ENCODE results near the gene FCN1.

FCN1 gene

DNA sequence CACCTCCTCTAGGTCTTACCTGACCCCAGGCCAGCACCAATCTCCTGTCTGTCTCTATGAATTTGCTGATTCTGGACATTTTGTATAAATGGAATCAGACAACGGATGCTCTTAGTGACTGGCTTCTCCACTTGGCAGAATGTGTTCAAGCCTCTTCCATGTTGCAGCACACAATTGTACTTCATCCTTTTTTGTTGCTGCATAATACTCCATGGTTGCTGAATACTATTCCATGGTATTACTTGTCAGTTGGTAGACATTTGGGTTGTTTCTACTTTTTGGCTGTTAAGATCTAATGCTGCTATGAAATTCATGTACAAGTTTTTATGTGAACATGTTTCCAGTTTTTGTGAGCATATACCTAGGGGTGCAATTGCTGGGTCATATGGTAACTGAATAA, 34.3 kb upstream of the FCN1 start:
- DNase-seq (ENCODE audit: low read depth in 1 of 2, low spot score in 1 of 2): no peak

DNA sequence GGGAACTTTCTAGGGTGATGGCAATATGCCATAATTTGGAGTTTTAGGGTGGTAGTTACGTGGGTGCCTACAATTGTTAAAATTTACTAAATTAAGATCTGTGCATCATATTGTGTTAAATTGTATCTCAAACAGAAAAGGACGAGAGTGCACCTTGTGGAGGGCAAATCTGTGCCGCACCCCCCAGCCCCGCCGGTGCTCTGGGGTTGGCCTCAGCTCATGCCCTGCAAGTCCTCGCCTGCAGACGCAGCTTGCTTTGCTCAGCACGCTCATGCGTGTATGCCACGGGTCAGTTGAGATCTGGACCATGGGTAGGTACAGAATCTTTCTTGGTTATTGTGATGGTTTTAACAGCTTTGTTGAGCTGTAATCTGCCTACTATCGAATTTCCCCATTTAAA, 33.7 kb upstream of the FCN1 start:
- DNase-seq (ENCODE audit: low read depth in 1 of 2, low spot score in 1 of 2): no peak

DNA sequence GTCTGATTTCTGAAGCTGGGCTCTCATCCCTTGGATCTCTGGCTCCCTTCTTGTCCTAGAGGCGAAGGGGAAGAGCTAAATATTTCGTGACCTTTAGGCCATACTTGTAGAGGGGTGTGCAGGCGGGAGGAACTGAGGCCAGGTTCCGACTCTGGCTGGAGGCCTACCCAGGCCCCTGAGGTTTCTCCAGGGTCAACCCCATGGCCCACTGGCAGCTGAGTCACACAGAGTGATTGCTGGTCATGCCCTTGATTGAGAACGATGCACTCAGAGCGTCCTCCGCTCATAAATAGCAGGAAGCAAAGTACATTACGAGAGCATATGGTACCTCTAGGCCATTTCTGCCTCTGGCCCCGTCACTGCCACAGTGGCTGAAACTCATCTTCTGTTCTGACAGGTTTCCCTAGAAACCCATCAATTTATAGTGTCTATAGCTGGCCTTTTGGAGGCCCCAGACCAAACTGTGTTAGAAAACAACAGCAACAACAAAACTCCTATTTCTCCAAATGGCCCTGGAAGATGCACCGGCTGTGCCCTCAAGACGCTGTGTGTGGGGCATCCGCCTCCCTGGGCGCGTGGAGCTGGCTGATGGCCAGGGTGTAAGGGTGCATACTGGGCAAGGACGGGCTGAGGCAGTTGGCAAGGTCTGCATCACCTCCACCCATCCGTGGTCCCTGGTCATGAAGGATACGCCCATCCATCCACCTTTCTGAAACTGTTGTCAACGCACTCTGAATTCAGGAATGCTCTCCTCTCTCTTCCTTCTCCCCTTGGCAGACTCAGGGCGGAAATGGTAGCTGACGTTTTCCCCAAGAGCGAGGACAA, 32.9 kb upstream of the FCN1 start:
- no peak for DNase-seq (ENCODE audit: low read depth in 1 of 2, low spot score in 1 of 2)

DNA sequence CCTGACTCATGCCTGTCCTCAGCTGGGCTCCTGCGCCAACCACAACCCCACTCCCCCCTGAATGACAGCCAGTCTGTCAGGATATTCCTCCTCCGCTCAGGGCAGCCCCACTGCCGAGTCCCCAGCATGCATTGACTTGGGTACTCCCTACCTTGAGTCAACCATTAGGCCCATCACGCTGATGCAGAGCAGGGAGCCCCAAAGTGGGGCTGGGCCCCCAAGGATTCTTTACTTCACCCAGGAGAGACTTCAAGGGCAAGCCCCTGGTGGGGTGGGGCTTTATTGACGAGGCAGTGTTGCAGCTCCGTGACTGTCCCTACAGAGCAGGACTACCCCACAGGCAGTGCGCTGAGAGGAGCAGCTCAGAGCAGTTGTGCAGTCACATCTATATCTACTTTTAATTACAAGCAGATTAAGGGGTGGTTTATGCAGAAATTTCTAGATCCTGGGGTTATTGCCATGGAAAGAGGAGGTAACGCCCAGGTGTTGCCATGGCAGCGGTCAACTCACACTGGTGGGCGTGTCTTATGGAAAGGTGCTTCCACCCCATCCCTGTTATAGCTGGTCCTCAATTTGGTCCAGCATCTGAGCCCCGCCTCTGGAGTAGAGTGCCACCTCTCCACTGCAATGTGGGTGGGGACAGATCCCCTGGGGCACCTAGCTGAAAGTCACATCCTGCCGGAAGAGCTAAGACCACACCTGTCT, 32.1 kb upstream of the FCN1 start:
- DNase-seq (ENCODE audit: low read depth in 1 of 2, low spot score in 1 of 2): no peak

DNA sequence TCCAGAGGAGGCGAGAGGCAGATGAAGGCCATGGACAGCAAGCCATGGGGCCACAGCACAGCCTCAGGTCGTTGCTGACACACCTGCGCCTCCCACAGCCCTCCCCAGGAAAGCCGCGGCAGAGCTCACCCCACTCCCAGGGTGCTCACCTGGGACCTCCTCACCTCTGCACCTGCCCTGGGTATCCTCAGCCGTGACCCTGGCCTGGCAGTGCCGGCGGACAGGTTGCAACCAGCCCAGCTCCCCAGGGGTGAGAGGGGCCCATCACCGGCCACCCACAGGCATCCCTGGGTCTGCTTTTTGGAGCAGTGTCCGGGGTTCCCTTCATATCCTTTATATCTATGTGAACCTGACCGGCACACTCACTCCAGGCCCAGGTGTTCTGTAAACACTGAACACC, 30.4 kb upstream of the FCN1 start:
- no peak for DNase-seq (ENCODE audit: low read depth in 1 of 2, low spot score in 1 of 2)

DNA sequence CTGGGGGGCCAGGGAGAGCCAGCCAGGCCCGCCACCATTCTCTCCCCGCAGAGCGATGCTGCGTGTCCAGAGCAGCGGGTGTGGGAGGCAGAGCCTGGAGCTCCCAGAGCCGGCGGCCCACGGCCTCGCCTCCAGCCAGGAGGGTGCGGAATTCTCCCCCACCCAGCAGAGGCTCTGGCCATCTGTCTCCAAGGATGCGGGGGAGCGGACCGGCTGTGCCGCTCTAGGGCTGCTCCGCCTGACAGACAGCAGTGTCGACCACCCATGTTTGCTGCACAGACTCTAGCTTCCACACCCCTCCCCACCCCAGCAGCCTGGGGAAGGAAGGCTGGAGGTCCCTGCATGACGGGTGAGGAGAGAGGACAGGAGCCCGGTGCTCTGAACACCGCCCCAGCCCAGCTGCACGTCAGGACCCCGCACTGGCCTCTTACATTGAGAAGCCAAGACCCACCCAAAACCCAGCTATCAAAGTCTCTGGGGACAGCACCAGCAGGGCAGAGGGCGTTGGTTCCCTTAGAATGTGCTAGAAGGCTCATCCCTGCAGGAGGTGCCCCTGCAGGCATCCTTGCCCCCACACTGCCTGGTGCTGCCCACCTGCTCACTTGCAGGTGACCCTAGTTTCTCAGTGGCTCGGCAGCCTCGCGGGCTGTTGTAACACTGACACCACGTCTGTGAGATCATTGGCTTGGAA, 29.7 kb upstream of the FCN1 start:
- no peak for DNase-seq (ENCODE audit: low read depth in 1 of 2, low spot score in 1 of 2)

DNA sequence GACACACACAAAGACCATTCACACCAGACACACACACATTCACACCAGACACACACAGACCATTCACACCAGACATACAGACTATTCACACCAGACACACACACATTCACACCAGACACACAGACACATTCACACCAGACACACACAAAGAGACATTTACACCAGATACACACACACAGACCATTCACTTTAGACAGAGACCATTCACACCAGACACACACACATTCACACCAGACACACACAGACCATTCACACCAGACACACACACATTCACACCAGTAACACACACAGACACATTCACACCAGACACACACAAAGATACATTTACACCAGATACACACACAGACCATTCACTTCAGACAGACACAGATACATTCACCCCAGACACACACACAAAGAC, 29.0 kb upstream of the FCN1 start:
- no peak for DNase-seq (ENCODE audit: low read depth in 1 of 2, low spot score in 1 of 2)

DNA sequence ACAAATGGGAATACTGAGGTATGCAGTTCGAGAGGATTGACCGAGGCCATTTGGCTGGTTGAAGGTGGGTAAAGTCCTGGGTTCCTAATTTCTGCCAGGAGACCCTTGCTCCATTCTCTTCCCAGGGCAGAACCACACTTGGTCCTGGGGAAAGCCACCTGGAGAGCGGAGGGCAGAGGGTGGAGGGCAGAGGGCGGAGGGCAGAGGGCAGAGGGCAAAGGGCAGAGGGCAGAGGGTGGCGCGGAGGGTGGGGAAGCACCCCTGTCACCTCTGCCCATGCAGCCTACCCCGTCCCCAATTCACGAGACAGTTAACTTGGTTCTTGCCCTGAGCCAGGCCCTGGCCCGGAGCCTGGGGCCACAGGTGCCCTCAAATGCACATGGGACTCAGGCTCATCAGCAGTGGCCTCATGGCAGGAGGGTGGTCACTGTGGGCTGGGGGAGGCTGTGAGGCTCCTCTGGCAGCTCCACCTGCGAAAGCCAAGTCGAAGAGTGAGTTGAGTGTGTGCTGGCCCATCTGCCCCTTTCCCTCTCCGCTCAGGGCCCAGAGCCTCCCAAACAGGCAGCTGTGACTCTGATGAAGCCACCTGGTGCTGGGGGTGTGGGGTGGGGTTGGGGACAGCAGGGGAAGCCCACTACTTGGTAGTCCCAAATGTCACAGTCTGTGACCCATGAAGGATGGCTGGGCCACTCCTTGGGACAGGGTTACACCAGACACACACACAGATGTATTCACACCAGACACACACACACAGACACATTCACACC, 28.0 kb upstream of the FCN1 start:
- no peak for DNase-seq (ENCODE audit: low read depth in 1 of 2, low spot score in 1 of 2)

DNA sequence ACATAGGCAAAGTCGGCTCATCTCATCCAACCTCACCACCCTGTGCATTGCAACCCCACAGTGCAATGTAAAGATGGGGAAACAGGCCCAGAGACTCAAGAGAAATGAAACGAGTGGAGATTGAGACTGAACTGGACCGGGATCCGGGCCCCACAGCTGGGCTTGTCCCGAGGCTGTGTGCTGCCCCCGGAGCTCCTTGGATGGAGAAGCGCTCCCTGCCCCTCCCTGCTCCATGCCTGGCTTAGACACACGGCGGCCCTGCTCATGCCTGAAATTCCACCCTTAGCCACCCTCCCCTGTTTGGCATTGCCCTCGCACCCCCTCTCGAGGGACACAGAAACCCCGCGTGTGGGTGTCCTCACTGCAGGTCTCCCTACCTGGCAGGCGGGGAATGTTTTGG, 27.2 kb upstream of the FCN1 start:
- no peak for DNase-seq (ENCODE audit: low read depth in 1 of 2, low spot score in 1 of 2)

DNA sequence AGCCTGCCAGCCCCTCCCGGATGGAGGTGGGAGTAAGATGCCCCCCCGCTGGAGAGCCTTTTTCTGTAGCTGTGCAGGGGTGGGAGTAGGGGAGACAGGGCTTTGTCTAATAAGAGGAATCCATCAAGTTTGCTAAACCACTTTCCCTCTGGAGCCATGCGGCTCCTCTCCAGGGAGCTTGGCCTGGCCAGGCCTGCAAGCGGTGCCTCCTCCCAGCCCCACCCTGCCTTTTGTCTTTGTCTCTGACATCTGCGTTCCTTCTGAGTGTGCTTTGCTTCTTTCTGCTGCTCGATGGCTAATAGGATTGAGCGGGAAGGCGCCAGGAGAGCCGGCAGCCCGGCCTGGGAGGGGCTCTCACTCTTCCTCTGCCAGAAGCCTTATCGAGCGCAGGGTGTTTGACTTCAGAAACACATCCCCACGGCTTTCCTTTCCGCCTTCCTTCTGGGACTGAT, 26.7 kb upstream of the FCN1 start:
- DNase-seq (ENCODE audit: low read depth in 1 of 2, low spot score in 1 of 2): no peak

DNA sequence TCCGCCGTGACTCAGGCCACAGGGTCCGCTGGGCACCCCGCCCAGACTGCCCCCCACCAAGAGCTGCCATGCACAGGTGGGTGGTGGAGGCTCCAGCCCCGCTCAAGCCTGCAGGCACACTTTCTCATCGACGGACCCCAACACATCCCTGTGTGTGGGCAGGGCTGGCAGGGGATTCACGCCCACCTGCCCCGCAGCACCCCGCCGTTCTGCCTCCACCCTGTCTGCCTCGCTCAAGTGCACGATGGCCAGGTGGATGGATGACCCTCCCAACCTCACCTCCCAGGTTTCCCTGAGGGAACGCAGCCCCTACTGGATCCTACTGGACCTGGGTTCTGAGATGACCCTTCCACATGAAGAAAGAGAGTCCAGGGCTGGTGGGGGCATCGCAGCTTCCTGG, 26.1 kb upstream of the FCN1 start:
- no peak for DNase-seq (ENCODE audit: low read depth in 1 of 2, low spot score in 1 of 2)

DNA sequence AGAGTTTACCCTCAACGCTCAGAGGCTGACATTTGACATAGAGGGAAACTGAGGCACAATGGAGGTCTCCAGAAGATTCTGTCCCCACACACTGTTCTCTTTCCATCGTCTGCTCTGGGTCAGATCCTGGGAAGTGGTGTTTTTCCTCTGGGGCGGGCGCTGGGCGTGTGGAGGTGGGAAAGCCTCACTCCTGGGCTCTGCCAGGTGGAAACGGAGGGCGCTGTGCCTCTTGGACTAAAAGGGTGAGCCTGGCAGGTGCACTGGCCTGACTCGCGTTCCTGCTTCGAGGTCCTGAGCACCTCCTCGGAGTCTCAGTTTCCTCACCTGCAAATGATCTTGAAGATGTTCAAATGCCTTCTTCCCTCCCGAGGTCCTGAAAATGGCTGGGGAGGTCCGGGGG, 25.7 kb upstream of the FCN1 start:
- DNase-seq (ENCODE audit: low read depth in 1 of 2, low spot score in 1 of 2): no peak

DNA sequence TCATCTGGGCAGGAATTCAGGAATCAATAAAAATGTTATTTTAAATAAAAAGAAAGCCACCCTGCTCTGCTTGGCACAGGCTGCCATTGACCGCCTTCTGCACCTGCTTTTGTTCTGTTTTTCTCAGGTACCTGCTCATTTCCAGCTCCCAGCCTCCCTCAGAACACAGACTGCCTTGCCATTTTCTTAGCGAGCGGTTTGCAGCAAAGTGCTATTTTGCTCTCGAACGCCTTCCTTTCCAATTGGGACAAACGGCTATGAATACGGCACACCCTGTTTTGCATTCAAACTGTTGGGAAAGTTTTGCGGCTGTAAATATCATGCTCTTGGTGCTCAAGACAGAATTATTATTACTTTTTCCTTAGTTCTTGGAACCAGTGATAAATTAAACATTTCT, 25.1 kb upstream of the FCN1 start:
- no peak for DNase-seq (ENCODE audit: low read depth in 1 of 2, low spot score in 1 of 2)

DNA sequence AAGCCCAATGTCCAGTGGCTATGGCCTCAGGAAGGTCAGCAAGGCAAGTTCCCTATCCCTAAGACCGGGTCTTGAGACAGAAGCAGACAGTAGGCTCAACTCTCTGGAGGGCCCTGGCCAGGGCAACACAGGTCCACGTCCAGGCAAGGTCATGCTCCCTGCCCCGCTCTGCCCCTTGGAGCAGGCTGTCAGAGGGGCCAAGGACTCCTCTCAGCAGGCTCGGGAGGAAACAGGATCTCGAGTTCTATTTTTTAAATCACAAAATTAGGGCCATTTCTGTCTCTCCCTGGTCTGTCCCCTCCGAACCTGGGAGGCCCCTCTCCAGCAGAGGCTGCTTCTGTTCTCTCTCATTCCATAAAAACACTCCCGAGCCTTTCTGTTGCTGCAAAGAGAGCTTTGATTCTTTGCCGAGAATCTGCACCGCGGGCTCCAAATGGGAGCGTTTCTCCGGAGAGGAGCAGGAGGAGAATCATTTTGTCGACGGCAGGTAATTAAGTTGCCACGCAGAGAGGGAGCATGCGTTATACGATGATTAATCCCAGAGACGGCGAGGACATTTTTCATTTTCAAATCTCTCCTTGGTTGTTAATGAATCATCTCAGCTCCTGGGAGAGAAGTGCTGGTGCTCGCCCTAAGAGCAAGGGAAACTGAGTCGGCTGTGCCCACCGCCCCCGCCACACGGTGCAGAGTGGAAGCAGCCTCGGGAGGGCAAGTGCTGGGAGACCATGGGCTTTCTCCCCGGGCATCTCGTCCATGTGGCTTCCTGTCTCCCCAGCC, 24.5 kb upstream of the FCN1 start:
- no peak for DNase-seq (ENCODE audit: low read depth in 1 of 2, low spot score in 1 of 2)

DNA sequence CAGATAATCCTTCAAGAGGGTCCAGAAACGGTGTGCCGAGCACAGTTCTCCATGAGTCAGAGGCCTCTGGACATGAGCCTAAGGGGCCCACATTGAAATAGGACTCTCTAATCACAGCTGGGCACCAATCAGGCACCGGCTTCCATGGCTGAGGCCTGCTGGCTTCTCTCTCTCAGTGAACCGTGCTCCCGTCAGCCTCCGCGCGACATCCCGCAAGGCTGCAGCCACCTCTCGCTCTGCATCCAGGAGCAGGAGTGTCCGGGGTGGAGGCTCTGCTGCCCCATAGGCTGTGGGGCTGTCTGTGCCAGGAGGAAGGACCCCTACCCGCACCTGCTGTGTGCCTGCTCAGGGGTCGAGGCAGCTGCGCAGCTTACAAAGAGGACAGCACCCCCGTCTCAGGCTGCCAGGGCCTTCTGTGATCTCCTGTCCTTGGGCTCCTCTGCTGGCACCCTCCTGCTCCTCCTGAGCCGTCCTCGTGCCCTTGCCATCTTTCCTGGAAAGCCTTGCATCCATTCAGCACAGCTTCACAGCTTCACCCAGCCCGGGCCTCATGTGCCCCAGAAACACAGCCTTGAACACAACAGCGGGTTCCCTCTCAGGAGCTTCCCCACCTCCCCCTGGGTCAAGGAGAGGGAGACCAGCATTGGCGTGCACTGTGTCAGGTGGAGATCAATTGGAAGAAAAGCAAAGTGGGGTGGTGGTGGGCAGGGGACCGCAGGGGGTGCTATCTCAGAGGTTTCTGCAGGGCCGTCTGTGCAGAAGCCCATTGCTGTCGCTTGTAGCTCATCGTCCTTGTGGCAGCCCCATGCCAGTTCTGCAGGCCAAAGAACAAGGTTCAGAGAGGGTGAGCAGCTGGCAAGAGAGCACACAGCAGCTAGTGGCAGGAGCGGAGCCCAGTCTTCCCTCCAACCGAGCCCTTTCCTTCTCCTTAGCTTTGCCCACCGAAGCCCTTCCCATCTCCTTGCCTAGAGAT, 22.8 kb upstream of the FCN1 start:
- no peak for DNase-seq (ENCODE audit: low read depth in 1 of 2, low spot score in 1 of 2)

DNA sequence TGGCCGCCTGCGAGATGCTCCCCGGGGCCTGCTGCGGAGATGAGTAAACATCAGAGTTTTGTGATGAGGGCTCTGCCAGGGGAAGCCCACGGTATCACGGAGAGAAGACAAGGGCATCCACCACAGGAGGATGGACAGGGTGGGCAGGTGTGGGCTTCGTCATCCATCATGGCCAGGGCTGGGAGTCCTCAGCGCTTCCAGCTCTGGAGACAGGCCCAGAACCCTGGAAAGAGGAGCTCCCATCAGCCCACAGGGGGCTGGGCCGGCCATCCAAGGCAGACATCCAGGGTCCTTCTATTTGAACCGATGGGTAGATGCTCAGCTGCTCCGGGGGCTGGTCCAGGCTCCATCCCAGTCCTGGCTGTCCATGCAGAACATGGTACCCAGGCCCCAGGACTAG, 22.1 kb upstream of the FCN1 start:
- DNase-seq (ENCODE audit: low read depth in 1 of 2, low spot score in 1 of 2): no peak

DNA sequence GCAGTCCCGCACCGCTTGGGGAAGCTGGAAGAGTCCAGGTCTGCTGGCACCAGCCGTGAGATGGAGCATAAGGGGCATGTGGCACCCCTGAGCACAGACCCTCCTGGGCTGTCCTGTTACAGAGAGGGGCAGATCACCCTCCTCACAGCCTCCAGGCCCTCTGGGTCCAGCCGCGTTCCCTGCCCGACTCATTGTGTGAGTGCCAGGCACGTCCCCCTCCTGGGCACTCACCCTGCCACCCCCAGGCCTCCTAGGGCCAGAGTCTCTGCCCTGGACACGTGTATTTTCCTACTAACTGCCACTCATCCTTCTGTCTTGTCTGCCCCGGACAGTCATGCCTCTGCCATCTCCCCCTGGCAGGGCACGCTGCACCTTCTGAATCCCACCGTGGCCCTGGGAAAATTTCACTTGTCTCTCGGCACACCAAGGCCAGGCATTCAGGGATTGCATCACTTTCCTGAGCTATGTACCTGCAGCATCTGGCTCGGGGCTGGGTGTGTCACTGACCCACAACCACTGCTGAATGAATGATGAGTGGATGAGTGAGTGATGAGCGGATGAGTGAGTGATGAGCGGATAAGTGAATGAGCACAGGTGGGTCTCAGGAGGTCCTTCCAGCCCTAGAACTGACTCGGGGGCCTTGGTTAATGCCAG, 21.5 kb upstream of the FCN1 start:
- no peak for DNase-seq (ENCODE audit: low read depth in 1 of 2, low spot score in 1 of 2)

DNA sequence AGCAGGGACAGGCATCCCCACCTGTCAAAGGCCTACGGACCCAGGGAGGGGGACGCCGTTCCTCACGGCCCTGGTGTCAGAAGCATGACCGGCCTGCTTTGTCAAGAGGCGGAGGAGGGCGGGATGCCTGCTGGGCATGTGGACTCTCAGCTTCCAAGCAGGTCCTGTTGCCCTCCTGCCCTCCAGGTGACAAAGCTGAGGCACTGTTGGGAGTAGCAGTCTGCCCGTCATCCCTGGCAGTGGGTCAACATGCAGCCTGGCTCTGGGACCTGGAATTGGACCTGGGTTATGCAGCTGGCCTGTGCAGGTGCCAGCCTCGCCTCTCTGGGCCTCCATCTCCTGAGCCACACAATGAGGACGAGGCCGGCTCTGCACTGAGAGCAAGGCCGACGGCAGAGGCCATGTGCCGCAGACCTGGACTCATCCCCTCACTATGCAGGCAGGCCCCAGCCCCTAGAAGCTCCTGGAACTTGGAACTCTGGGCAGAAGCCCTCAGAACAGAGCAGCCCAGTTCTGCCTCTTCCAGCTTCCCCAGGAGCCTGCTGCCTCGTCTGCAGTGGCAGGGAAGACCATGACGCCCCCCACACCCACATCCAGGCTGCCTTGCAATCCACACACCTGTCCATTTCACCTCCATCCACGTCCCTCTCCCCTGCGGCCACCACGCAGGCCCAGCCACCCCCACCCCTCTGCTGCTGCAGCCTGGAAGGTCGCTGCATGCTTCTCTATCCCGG, 20.8 kb upstream of the FCN1 start:
- no peak for DNase-seq (ENCODE audit: low read depth in 1 of 2, low spot score in 1 of 2)
